Astrocyte of the hippocampus (primary cell): ENCODE data around the gene GSG1L.
A peak's percentile ranks its signal among the peaks of the same experiment; 100 is the strongest.

Source experiments
- DNase-seq: peaks from one replicate; pipeline ENCODE4 v3.0.0; 2011; ENCODE audit warnings: low read depth, low spot score

Gene GSG1L

DNA sequence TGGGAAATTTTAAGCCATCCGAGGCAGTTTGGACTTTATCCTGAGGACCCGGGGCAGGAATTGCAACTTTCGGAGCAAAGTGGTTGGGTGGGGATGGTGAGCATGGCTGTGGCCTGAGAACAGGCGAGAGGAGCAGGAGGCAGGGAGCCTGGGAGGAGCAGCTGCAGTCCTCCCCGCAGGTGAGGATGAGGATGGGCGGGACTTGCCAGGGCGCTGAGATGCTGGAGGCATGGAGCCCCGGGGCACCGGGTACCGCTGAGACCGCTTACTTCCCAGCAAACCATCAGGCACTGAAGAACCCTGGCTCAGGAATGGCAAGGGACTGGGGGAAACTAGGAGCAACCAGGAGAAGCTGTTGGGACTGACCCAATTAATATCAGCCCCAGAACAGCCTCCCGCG is 210.8 kb downstream of the GSG1L start:
- no peak for DNase-seq

DNA sequence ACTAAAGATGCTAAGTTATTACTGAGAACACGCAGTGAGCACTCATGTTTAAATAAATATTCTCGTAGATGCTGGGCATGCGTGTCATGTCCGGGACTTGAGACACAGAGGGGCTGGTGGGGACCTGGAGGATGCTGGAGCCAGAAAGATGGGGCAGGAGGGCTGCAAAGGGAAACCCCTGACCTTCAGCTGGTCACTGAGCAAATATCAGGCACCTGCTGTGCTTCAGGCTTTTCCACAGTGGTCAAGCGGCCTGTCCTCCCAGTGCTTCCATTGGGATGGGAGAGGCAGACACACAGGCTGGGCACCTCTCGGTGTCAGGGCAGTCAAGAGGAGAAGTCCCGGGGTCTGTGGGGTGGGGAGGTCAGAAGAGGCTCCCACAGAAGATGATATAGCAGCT is 211.4 kb downstream of the GSG1L start:
- no peak for DNase-seq

DNA sequence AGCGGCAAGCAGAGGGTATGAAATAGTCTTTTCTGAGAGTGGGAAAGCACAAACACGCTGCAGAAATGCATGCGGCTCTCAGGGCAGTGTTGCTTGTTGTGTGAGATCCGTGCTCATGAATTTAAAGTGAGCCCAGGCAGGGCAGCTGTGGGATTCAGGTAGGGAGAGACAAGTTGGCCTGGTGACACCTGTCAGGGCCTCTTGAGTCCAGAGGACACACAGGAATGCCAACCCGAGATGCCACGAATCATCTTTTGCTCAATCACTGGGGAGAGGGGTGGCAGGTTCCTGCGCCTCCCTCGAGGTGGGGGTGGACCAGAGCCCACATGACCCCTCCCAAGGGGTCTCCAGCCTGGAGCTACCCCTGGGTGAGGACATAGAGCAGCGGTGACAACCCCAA is 211.9 kb downstream of the GSG1L start:
- DNase-seq, result no peak

DNA sequence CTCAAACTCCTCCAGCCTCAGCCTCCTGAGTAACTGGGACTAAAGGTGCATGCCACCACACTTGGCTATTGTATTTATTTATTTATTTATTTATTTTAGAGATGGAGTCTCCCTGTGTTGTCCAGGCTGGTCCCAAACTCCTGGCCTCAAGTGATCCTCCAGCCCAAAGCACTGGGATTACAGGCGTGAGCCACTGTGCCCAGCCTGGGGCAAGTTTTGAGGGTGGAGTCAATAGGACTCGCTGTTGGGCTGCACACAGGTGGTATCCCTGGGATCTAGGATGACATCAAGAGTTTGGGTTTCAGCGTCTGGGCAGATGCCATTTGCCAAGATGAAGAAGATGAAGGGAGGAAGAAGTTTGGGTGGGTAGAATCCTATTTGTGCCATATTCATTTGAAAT is 213.9 kb downstream of the GSG1L start:
- no peak for DNase-seq

DNA sequence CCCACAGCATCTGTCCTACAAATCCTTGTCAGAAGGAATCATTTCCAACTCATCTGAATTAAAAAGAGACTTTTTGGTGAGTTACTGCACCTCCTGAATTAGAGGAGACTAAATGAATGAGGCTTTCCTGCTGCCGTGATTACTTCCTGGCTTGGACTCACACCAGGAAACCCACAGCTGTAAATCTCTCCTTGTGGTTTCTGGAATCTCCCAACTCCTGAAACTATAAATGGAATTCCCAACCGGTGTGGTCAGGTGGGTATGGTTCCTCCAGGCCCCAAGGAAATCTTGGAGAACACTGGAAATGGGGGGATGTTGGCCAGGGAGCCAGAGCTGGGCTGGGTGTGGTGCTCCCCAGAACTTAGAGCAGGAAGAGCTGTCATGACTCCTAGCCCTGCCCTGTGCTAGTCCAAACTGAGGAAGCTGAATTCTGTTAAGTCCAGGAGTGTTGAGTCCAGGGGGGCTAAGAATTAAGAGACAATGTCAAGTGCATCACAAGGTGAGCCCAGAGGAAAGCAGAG is 216.4 kb downstream of the GSG1L start:
- peak; percentile 51 for DNase-seq

DNA sequence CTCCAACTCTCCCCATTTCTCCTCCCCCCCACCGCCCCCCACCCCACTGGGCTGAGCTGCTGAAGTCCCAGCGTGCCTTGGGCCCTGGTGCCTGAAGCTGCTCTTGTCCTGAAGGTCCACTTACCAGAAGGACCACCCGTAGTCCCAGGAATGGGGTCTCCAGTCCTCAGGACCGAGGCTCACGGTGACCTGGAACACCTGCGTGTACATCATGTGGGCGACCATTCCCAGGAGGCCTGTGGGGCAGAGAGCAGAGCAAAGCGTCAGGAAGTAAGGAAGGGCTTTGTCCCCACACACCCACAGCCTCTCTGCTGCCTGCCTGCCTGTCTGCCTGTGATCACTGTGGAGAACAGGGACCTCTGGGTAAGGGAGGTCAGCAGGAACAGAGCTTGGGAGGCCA is 218.7 kb downstream of the GSG1L start:
- no peak for DNase-seq

DNA sequence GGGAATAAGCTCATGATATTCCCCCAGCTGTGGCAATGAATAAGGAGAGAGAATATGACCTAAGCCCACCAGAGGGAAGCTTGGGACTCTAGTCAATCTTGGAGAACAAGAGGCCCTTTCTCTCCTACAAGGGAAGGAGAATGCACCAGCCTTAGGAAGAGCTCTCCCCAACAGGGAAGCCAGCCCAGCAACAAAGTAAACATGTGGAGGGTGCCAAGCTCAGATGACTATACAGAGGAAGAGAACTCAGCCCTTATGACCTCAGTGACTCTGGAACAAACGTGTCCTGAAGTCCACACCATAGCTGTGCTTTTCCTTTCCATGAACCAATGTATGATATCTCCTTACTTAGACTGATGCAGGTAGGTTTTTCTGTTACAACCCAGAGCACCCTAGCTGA is 219.7 kb downstream of the GSG1L start:
- no peak for DNase-seq

DNA sequence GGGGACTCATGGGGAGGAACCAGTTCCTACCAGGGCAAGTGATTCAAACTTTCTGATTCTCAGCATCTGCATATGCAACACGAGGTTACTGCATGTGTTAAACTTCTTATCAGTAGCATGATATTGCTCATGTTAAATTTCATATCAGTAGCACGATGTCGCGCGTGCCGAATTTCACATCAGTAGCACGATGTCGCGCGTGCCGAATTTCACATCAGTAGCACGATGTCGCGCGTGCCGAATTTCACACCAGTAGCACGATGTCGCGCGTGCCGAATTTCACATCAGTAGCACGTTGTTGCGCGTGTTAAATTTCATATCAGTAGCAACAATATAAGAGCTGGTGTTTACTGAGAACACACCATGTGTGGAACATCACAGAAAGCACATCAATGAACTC is 221.6 kb downstream of the GSG1L start:
- no peak for DNase-seq

DNA sequence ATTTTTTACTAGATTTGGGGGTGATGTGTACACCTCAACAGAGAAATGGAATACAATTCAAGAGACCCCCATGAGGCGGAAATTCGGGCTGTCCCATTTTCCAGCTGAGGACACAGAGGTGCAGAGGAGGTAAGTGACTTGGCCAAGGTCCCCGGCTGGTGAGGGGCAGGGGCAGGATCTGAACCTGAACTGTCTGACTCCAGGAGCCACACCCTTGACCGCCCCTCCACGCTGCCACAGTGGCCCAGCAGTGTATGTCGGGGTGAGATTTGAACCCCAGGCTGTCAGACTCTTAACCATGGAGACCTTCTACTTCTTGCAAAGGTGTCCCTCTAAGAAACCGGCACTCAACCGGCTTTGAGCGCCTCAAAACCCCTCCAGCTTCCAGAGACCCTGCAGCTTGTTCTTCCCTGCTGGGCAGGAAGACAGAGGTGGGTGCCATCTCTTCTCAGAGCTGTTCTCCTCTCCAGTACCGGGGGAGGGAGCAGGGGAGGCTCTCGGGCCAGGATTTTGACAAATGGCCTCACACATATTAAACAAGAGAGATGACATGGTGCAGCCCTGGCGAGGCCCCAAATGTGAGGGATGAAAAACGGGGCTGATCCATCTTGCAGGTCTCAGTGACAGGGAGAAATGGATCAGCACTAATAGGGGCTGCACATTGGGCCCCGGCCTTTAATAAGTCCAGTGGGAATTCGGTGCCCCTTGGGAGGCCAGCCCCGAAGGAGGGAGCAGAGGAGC is 222.3 kb downstream of the GSG1L start:
- DNase-seq, result no peak

DNA sequence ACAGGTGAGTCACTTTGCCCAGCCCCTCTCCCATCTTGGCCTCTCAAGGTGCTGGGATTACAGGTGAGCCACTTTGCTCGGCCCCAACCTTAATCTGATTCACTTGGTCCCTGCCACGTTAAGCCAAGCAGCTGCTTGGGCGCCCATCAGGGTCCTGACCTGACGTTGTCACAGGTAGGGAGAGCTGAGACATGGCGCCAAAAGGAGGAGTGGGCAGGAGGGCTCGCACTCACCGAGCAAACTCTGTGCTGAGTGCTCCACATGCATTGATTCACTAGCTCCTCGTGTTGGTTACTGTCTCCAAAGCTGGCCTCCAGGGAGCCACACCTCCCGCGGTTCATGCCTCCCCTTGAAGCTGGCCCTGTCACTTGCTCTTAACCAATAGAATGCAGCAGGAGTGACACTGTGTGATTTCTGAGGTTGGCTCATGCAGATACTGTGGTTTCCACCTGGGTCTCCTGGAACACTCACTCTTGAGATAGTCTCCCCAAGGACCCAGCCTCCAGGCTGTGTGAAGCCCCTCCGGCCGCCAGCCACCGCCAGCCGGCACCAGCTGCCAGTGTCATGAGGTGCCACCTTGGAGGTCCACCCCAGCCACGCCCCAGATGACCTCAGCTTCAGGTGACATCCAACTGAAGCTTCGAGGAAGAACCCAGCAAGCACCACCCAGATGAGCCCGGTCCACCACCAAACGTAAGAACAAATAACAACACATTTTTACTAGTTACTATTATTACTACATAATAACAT is 223.0 kb downstream of the GSG1L start:
- no peak for DNase-seq

DNA sequence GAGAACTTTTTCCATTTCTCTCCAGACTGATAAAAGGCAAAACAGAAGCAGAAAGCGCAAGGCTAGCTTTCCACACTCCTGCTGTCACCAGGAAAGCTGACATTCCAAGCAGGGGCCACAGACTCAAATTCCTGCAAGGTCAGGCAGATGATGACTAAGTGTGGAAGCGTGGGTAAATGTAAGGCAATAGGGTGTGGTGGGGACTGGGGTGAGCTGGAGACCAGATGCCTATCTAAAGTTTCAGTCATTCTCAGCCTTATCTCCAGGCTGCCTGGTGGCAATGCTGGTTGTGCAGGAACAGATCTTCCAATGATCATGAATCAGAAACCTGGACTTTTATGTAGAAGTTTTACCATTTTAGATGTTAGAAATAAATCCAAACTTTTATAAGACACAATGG is 224.1 kb downstream of the GSG1L start:
- DNase-seq, result peak; percentile 32

DNA sequence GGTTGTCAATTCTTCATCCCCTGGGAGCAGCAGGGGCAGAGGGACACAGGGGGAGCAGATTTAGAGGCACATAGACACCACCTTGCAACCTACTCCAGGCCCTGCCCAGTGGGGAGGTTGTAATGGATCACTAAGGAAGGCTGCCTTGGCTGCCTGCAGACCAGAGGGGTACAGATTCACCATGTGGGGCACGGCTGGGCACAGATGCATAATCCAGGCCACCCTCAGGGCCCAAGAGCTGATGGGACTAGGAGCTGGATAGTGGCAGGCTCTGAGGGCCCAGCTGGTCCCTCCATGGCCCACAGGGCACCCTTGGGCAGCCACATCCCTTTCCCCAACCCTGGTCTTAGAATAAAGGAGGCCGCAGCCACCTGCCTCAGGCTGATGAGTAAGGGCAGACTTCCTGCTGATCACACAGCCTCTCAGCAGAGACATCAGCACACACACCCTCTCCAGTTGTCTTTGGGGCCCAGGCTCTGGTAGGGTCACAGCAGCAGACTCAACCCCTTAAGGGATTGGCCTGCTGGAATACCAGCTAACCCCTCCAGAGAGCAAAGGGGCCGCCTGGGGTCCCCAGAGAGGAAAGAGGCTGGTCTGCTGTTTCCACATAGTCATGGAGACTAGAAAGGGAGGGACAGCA is 224.9 kb downstream of the GSG1L start:
- no peak for DNase-seq

DNA sequence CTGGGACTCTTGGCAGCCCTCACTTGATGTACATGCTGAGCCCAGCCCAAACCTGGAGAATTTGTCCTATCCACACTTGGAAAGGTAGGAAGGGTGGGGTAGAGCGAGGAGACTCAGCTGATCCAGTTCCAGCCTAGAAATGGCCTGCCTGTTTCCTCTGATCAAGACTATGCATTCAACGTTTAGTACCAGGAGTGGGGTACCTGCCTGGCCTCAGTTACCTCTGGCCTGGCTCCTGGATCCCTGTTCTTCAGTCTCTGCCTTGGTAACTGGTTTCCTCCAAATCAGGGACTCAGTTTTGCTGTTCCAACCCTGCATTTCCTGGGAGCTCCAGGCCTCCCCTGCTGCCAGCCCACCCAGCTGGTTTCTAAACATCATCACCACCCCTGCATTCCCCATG is 233.5 kb downstream of the GSG1L start:
- no peak for DNase-seq

DNA sequence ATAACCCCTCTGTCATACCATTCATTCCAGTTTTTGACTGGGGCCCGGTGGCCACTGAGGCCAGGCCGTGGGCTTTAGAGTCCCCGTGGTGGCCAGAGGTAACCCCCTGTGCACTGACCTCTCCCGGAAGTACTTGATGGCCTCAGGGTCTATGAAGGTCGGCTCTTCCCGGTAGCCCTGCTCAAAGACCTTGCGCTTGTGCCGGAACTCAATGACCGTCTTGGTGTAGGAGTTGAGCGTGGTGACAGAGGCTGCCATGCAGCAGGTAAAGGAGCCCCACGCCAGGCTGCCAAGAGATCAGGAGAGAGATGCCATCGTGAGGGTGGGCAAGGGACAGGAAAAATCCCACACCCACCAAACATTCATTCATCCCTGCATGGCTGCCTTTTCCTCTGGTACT is 234.8 kb downstream of the GSG1L start:
- DNase-seq, result no peak

DNA sequence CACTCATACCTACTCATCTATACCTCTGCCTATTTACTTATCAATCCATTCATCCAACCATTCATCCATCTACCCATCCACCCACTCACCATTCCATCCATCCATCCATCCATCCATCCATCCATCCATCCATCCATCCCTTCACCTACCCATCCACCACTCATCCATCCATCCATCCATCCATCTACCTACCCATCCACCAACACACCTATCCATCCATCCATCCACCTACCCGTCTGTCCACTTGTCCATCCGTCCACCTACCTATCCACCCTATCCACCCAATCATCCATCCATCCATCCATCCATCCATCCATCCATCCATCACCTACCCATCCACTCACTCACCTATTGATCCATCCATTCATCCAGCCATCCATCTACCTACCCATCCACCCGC is 235.7 kb downstream of the GSG1L start:
- DNase-seq, result no peak

DNA sequence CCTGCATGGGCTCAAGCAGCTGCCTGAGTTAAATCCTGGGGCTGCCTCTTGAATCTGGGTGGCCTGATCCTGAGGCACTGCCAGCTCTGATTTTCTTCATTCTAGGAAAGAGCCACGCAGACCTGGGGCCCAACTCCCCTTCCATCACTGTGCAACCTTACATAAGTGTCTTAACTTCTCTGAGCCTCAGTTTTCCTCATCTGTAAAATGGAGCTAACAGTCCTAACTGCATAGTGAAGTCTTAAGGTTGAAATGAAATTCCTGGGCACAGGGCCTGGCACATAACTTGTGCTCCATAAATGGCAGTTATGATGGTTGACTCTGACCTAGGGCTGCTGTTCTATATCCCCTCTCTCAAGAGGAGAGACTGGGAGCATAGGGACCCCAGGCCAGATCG is 236.6 kb downstream of the GSG1L start:
- no peak for DNase-seq

DNA sequence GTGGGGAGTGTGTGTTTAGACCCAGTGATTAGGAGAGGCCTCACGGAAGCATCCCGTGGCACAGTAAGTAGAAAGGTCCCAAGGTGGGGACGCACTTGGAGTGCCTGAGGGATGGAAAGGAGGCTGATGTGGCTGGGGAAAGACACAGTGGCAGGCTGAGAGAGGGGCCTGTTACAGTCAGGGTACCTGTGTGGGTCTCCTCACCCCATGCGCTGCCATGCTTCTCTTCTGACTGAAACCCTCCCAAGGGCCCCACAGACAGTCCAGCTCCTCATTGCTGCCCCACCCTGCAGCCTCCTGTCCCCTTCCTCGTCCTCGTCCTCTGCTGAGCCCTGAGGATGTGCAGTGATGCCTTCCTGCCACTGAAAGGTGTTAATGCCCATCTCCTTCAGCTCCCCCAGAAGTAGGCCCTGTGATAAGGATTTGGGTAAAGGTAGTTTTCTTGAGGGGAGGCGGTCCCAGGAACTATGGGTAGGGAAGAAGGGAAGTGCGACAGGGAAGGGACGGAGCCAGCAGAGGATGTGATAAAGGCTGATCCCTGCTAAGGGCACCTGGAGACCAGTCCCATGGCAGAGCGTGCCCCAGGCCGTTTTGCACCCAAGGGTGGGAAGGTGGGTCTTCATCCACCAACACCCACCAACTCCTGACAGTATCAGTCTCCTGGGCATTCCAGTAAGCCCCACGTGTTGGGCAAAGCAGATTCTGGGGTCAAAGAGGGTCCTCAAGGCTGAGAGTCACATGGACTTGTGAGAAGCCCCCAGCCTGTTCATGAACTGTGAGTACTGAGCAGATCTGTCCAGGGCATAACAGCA is 237.2 kb downstream of the GSG1L start:
- no peak for DNase-seq

DNA sequence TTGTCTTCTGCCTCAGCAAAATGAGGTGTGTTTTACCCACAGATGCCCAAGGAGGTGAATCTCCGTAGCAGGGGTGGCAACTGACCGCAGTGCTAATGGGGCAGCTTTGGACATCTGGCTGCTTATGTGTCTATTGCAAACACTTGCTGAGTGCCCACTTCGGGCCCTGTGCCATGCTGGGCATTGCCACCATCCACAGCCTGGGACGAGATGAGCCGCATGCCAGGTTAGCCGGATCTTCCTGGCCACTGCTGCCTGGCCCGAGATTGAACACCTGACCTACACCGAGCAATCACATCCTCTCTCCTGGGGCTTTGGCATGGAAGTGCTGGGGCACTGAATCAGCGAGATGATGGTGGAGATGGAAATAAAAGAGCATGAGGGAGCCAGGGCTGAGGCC is 238.7 kb downstream of the GSG1L start:
- DNase-seq, result no peak

DNA sequence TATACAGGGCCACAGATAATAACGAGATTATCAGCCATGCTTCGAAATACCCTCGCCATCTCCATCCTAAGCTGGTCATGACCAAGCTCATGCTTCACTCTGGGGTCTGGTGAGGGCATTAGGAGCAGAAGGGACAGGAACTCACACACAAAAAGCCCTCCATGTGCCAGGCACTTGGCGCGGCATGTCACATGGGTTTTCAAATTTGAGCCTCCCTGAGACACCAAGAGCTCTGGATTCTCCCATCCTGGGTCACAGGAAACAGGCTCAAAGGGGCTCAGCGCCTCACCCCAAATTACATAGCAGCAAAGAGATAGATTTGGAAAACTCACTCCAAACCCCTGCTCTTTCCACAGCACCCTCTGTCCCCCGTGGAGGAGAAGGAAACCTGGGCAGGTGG is 239.5 kb downstream of the GSG1L start:
- no peak for DNase-seq

DNA sequence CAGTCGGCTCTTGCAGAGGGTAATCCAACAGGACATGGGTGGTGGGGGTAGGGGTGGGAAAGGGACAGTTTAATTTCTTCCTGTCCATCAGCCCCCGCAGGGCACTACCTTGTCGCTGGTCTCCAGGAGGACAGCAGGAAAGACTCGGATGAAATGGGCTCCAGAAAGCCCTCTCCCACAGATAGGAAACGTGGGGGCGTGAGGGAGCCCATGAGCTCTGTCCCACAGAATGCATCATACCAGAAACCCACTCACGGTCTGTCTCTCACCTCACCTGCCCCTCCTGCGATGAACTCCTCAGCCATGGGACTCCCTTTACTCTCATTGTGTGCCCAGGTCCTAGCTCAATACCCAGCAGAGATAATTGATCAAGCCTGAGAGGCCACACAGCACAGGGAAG is 240.1 kb downstream of the GSG1L start:
- no peak for DNase-seq

DNA sequence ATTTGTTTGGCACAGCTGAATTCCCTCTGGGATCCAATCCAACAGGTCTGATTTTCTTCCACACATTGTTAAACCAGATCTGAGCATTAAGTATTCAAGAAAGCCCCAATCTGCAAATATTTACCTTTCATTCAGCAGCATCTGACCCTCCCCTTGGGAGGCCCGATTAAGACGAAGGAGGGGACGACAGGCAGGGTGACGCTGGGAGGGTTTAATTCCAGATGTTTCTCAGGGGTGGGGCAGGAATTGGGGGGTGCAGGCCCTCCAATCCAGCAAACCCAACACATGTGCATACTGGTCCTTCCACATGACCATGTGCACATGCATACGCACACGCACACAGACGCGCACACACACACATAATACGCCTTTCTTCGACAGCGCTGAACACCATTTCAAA is 240.5 kb downstream of the GSG1L start:
- DNase-seq, result no peak

DNA sequence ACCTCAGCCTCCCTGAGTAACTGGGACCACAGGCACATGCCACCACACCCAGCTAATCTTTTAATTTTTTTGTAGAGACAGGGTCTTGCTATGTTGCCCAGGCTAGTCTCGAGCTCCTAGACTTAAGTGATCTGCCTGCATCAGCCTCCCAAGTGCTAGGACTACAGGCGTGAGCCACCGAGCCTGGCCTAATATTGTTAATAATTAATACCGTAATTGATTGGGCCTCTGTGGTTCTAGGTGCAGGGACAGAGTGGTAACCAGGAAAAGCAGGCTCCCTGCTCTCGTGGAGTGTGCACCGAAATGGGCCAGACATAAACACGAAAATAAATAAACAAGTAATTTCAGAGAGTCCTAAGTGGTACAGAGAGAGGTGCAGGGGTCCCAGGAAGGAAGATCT is 241.0 kb downstream of the GSG1L start:
- DNase-seq, result no peak
